ENCODE measurements around the gene UBAP2.

Gene UBAP2

DNA sequence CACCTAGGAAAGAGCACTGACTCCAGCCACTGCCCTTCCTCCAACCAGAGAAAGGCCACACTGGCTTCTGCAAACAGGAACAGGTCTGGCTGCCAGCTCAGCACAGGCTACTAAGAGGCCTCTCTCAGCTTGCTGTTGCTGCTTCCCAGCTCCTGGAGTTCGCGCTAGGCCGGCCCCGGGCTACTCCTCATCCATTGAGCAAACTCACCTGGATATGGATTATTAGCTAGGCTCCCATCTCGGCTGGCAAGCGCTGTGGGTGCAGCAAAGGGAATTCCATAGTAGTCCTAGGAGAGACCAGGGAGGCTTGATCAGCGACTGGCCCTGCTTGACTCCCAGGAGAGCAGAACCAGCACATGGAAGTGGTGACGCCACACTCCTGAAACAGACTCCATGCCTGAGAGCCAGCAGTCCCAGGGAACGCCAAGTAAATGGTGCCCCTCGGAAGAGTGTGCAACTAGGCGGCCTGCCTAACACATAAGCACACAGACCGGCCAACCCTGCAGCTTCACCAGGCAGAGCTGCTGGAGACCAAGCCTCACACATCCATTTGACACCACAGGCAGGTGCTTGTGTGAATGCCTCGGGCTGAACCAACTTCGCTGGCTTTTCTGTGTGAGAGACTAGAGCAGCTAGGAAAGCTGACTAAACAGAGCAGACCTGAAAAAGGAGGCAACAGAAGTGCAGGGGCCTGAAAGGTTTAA is 124.5 kb downstream of the UBAP2 start:
- no peak for DNase-seq (ENCODE audit: low read depth)

DNA sequence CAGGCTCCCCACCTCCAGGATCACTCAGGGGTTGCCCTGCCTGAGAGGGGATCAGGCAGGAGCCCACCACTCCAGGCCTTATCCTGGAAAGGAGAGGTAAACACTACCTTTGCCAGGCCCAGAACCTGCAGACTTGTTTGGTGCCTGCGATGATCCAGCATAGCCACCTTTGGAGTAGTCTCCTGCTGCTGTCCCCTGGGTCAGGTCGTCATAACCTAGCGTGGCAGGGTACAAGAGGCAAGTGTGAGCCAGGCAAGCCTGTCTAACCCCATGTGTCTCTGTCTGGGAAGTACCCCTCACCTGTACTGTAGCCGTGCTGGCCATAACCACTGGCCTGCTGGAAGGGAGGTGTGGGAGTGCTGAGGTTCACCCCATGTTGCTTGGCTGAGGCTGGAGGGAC is 125.6 kb downstream of the UBAP2 start:
- no peak for DNase-seq (ENCODE audit: low read depth)

DNA sequence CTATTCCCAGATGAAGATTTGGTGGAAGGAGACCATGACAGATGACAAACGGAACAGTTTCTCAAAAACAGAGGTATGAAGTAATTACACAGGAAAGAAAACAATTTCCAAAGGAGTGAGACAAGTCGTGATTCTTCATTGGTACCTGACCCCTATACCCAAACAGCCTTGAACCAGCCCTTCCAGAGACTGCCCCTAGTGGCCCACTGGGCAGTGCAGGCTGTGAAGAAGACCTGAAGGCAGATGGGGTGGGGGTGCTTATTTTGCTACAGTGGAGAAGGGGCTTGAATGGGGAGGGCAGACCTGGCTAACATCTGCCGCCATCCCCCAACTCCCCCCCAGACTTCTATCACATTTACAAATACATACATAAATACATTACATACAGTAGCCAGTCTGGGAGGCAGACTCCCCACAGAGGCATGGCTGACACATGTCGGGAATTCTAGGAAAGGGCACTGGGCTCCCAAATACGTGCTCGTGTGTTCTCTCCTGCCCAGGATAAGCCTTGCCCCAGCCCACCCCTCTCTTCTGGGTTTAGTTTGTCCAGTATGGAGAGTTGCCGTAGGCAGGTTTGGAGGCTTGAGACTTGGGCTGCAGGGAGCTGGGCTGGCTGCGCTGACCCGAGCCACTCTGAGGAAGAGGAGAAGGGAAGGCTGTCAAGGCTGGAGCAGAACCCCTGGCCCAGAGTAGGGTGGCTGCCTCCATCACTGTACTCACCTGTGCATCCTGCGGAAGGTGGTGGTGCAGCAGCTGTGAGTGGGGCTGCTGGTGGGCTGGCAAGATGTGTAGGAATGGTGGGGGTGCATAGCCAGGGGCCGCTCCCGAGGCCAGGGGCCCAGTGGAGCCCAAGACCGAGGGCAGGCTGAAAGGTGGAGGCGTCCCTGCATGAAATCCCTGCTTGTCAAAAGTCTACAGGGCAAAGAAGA is 126.5 kb downstream of the UBAP2 start:
- DNase-seq (ENCODE audit: low read depth), result no peak

DNA sequence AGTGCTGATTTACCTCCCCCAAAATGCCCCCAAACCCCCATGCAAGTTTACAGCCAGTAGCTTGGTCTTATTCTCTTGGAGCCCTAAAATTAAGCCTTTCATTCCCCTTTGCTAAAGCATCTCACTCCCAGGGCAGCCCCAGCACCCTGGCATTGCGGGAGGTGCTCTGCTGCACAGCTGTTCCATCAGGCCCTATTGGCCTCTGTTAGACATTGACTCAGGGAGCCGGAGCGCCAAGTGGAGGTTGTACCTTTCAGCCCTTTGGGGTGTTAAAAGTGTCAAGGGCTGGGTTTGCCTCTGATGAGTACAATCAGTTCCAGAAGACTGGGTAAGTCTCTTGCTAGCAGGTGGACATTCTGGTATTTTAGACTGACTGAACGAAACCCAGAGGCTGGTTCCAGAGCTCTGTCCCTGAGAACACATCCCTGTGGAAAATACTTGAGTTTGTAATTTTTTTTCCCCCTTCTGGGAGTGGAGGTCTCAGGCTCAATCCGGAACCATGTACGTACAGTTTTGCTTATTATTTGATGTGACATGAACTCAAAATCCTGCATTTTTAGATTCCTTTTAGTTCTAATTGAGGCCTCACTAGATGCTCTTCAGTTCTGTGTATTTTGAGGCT is 129.3 kb downstream of the UBAP2 start:
- no peak for DNase-seq (ENCODE audit: low read depth)

DNA sequence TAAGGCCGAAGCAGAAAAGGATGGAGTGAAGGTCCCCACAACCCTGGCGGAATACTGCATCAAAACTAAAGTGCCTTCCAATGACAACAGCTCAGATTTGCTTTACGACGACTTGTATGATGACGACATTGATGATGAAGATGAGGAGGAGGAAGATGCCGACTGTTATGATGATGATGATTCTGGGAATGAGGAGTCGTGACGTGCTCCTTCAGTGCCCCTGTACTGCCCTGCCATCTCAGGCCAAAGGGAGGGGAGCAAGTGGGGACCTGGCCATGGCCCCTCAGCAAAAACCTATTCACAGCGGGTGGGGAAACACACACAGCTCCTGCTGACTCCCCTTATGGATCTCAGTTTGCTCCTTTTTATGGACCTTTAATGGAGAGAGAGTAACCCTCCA is 131.7 kb downstream of the UBAP2 start:
- DNase-seq (ENCODE audit: low read depth), result no peak

DNA sequence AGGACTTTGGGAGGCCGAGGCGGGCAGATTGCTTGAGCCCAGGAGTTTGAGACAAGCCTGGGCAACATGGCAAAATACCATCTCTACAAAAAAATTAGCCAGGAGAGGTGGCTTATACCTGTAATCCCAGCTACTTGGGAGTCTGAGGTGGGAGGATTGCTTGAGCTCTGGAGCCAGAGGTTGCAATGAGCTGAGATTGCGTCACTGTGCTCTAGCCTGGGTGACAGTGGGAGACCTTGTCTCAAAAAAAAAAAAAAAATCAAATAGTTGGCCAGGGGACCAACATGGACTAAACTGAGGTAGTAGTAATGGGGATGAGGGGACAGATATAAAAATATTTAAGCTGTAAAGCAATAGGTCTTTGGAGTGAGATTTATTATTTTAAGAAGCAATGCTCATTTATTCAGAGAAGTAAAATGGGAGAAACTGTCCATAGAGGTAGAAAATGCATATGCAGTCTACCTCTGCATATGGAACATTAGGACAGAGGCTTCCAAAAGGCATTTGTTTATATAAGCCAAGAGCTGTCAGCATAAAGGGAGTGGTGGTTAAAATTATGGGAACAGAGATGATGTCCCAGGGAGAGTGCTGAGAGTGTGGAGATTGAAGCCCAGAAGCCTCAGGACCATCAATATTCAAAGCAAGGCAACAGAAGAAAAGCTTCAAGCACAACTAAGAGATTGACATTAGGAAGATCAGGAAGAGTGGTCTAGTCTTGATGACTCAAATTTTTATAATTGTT is 133.6 kb downstream of the UBAP2 start:
- DNase-seq (ENCODE audit: low read depth), result no peak

DNA sequence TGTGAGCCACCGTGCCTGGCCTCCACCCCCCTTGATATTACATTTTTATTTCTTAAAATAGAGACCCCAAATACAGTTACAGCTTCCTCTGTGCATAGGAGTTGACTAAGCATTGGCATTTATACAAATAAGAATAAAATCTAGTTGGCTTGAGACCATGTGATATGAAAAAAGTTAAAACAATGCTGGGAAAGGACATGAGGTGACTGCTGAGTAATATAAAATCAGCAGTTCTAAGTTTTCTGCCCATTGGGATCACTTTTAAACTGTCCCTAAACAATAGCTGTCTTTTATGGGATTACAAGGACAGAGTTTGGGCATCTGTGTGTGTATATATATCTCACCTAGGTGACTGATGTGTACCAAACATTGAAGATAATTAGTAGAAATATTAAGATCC is 135.1 kb downstream of the UBAP2 start:
- no peak for DNase-seq (ENCODE audit: low read depth)

DNA sequence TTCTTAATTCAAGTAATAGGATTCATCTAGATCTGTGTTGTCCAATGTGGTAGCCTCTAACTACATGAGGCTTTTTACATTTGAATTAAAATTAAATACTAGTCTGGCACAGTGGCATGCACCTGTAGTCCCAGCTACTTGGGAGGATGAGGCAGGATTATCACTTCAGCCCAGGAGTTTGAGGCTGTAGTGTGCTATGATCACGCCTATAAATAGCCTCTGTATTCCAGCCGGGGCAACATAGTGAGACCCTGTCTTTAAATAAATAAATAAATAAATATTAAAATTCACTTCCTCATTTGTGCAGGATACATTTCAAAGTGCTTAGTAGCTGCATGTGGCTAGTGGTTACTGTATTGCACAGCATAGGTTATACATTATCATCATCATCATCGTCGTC is 139.9 kb downstream of the UBAP2 start:
- DNase-seq (ENCODE audit: low read depth), result no peak

DNA sequence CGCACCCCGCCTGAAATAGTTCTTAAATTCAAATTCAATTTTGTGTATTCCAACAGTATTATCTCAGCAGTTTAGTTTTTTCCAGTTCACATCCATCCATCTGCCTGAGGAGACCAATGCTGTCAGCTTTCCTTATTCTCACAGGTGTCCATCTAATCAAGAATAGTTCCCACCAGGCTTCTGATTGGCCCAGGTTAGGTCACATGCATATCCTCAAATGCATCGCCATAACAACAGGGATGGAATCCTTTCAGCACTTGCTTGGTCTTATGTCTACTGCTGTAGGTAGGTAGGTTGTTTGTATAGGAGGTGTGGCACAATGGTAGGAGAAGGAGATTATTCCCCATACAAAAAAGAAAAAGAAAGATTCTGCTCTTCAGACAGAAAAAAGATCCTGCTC is 140.6 kb downstream of the UBAP2 start:
- DNase-seq (ENCODE audit: low read depth), result no peak

DNA sequence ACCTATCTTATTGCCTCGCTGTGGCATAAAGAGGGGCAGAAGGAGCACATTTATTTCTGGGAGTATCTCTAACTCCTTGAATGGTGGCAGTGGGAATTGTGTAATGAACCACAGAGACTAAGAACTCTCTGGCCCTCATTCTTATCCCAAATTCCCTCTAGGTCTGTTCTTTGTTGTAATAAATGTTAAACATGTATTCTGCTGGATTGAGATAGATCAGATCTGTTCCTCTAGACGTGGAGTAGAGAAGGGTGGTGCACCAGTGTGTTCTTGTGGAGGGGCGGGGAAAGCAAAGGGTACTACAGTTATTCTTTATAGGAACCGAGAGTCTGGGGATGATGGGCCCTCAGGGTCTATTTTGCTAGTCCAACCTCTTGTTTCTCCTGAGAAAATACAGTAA is 141.3 kb downstream of the UBAP2 start:
- no peak for DNase-seq (ENCODE audit: low read depth)

DNA sequence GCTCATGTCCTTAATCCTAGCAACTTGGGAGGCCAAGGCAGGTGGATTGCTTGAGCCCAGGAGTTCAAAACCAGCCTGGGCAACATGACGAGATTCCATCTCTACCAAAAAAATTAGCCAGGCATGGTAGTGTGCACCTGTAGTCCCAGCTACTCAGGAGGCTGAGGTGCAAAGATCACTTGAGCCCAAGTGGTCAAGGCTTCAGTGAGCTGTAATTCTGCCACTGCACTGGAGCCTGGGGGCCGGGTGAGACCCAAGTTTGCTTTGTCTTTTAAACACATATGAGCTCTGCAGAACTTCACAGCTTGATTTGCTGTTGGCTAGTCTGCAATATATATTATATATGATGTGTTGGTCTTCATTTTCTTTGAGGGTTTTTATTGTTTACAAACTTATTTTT is 141.9 kb downstream of the UBAP2 start:
- no peak for DNase-seq (ENCODE audit: low read depth)

DNA sequence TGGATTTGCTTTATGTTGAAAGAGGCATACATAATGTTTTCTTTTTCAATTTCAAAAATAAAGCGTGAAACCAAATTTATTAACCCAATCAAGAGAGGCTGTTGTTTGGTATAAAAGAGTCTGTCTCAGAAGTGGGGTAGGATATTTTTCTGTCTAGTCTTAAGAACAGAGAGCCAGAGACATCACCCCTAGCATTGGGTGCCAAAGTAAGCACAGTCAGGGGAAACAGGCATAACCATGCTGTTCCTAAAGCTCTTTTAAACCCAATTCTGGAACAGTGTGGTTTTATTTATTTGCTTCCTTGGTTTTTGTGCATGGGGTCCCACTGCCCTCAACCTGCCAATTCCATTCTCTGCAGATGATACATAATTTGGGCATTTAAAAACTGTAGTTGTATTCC is 143.6 kb downstream of the UBAP2 start:
- DNase-seq (ENCODE audit: low read depth), result no peak

DNA sequence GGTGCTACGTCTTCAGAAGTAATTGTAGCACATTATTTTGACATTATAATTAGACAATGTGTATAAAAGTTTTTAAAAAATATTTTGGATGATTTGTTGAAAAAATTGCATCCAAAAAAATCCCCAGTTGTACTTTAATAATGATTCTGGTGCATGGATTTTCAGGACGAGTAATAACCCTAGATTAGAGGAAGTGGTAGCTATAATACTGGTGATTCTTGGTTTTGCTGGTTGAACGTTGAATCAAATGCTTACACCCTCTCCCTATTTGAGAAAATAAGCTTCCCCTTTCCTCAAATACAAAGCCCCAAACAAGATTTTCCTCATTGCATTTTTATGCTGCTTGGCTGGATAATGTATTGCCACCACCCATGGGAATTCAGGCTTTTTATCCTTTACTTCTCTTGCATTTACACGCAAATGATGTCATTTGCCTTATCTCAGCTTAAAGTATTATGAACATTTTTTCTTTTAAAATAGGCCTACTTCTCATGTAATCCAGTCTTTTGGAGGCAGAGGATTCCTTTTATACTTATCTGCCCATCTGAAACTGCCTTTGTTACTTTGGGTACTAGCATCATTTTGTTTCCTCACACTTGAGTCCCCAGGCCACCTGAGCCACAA is 145.4 kb downstream of the UBAP2 start:
- DNase-seq (ENCODE audit: low read depth), result no peak

DNA sequence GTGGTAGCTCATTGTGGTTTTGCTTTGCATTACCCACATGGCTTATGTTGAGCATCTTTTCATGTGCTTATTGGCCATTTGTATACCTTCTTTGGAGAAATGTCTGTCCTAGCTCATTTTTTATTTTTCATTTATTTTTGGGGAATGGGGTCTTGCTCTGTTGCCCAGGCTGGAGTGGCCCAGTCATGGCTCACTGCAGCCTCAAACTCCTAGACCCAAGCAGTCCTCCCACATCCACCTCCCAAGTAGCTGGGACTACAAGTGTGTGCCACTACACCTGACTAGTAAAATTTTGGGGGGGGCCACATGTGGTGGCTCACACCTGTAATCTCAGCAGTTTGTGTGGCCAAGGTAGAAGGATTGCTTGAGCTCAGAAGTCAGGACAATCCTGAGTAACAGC is 154.4 kb downstream of the UBAP2 start:
- DNase-seq (ENCODE audit: low read depth), result no peak

DNA sequence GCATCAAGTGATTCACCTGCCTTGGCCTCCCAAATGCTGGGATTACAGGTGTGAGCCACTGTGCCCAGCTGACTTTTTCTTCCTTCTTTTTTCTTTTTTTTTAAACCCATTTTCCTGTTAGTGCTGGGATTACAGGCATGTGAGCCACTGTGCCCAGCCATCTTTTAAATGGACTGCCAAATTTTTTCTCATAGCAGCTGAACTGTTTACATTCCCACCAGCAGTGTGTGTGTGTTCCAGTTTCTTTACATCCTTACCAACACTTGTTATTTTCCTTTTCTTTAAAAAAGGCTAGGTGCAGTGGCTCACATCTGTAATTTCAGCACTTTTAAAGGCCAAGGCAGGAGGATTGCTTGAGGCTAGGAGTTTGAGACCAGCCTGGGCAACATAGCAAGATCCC is 154.8 kb downstream of the UBAP2 start:
- no peak for DNase-seq (ENCODE audit: low read depth)

DNA sequence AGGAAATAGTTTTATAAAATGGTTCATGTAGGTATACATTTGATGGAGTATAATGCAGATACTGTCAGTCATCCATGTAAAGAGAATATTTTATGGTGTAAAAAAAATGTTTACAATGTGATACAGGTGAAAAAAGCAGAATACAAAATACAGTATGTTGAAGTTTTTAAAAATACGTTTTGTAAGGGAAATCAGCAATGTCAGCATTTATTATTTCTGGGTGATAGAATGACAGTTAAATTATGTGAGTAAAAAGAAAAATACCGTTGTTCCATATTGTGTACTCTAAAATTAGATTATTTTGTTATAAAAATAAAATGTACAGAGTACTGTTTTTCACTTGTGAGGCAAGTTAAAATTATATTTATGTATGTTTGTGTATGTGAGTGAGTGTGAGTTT is 162.7 kb downstream of the UBAP2 start:
- DNase-seq (ENCODE audit: low read depth), result no peak

DNA sequence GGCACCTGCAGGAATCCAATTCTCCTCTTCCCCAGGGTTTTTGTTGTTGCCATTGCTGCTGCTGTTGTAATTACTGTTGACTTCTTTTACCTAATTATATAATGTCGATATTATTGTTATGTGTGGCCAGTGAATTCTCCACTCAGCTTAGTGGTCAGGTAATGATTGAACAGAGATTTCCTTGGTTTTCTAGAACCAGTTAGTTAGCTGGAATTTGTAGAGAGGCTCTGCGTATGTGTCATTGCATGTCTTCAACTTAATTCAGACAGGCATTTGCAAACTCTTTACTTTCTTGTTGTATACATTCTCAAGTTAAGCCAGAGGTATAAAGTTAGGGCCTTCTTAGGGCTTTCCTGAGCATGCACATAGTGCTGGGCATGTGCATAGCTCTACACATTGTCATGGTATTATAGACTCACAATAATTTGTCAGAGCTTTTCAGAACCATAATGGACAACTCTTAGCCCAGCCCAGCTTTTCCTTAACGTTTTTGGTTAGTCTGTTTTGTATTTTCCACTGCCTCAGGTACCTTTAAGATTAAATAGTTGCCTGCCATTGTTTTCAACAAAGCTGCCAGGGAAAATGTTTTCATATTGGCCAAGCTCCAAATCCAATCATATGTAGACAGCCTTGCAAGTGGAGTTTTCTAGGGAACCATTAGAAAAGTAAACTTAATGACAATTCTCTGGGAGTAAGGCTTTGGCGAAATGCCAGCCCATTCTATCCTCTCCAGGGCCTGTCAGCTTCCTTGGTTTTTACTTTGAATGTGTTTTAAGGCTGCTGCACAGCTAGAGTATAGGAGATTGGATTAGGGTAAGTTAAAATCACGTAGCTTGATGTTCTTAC is 163.6 kb downstream of the UBAP2 start:
- DNase-seq (ENCODE audit: low read depth), result no peak

DNA sequence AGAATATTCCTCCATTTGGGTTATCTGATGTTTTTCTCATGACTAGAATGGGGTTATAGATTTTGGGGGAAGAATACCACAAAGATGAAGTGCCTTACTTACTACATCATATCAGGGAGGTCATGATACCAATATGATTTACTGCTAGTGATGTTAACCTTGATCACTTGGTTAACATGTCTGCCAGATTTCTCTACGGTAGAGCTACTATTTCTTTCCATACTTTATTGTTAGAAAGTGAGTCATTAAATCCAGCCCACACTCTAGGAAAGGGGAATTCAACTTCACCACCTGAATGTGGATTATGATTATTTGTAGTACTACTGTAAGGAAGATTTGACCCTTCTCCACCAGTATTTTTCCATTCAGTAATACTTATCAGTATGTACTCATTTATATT is 167.1 kb downstream of the UBAP2 start:
- no peak for DNase-seq (ENCODE audit: low read depth)

DNA sequence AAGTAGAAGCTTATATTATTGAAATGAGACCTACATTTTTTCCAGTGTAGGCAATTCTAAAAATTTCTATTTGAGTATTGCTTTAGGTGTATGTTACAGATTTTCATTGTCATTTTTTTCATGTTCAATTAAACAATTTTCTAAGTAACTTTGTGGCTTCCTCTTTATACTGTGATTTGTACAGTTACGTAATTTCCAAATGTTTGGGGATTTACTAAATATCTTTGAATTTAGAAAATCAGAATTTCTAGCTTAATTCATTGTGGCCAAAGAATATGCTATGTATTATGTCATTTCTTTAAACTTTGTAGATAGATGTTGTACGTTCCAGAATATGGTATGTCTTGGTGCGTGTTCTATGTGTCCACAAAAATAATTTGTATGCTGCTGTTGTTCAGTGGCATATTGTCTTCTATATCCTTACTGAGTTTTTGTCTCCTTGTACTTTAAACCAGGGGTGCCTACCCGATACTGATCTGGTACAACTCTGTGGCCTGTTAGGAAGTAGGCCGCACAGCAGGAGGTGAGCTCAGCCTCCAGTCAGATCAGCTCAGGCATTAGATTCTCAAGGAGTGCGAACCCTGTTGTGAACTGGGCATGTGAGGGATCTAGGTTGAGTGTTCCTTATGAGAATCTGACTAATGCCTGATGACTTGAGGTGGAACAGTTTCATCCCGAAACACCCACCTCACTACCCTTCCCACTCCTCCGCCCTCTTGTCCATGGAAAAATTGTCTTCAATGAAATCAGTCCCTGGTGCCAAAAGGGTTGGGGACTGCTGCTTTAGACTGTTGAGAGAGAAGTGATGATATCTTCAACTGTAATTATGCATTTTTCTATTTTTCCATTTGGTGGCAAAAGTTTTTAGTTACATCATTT is 168.2 kb downstream of the UBAP2 start:
- DNase-seq (ENCODE audit: low read depth), result no peak

Measured in stimulated activated CD8-positive, alpha-beta memory T cell treated with anti-CD3 and anti-CD28 coated beads, Interleukin-12 subunit alpha, Interleukin-12 subunit beta, amount 100 ng/mL, for 1 hour (primary cell).